HG03066 (cell line): ENCODE results near the gene PKHD1.
"Not testable (repeated sequence)": the region's sequence is repeated elsewhere in the genome, so short reads cannot be mapped to it uniquely, and the experiment has no call there.

Source experiments
- ATAC-seq: cut with Tn5 transposase; IDR thresholded peaks from one replicate; pipeline ENCODE4 v1.9.1; 2021; ENCODE audit warnings: low read depth; ENCODE audit not compliant: unreplicated experiment

PKHD1 gene

DNA sequence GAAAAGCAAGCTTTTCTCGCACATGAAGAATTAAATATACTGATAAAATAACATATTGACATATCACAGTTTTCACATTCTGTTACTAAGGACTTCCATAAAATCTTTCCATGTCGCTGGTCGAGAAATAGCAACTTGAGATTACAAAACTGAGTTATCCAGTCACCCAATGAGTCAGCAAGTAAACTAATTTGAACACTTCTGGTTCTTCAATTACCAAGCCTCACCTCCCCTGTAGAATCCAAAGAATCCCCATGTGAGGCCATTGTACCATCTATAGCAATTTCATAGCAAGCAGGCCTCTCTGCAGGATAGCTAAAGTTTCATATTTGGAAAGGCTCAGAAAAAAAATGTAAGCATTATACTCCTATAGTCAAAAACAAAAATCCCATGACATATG, 87.3 kb downstream of the PKHD1 start:
- ATAC-seq, result no peak

DNA sequence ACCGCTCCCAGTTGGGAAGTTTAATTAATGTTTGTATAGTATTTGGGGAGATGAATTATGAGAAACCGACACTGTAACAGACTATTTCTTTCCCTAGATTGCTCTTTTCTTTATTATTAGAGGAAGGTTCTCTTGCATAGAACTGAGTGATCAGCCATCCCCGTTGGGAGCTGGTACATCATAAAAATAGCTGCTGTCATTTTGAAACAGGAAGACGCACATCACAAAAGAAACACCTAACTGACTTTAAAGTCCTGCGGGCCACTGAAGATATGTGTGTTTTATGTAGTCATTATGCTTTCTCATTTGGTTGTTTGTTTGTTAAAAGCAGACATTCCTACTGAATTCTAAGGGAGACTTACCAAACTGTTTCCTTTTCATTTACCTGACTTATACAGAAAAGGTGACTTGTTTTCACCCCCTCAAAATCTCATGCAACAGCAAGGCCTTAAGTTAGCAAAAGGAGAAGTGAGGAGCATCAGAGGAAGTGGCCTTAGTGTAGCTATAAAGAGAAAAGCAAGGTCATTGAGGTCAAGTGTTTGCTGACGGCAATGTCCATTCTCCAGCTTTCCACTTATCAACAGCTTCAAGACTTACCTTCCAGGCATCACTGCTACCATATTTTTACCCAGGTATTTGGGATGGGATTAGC, 91.0 kb downstream of the PKHD1 start:
- ATAC-seq, result peak; percentile 96

DNA sequence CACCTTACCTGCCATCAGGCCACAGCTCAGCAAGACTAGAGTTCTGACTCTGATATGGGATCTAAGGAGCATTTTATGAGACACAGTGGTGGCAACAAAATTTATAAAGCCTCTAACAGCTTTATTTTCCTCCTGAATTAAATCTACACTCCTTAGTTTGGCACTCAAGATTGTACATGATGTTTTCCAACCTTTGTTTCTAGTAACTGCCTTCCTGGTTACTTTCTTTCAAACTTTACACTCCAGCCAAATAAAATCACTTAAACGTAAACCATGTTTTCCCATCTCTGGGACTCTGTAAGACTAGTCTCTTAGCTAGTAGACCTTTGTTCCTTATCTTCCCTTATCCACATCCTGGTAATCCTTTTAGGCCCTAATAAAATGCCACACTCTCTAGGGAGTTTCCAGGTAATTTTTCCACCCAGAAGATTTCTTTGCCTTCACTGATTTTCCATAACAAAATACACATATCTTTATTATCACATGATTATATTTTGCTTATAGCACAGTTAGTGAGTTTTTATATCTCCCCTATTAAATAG, 92.1 kb downstream of the PKHD1 start:
- no peak for ATAC-seq

DNA sequence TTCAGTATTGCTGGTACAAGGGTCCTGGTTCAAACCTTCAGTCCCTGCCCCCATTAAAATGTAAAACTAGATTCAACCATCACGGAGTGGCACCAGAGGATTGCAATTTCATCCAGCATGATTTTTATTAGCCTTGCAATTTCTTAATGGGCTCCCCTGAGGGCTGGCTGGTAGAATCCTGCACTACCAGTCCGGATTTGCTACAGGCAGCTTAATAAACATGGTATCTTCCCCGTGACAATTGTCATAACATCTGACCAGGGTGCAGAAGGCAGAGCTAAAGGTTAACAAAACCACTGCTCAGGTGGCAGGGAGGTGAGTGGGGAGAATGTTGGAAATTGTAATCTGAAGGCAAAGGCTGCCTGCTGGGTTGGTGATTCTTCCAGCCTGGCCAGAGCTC, 94.5 kb downstream of the PKHD1 start:
- no peak for ATAC-seq

DNA sequence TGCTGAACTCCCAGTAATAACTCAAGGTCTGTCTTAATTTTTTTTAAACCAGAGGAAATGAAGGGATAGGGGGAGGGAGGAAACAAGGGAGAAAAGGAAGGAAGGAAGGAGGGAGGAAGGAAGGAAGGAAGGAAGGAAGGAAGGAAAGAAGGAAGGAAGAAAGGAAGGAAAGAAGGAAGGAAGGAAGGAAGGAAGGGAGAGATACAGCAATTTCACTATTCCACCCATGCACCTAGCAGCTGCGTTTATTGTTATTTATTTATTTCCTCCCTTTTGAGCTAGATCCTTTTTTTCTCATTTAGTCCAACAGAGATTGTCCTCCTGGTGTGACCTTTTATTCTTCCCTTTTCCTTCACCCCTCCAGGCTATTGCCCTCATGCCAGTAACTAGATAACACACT, 97.6 kb downstream of the PKHD1 start:
- no peak for ATAC-seq

DNA sequence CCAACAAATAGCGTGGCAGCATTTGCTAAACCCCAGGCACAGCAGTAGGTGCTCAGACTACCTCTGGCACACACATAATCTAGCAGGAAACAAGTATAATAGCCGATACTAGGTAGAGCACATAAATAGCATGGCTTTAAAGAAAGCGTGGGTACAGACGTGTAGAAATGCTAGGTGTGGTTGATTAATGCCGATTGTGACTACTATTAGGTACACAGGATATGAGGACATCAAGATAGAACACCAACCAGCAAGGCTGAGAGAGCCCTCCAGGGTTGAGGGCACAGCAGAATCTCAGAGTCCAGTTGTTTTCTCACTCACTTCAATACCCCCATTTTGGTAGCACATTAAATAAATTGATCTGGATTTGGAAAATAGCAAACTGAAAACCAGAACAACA, 100.5 kb downstream of the PKHD1 start:
- ATAC-seq, result no peak

DNA sequence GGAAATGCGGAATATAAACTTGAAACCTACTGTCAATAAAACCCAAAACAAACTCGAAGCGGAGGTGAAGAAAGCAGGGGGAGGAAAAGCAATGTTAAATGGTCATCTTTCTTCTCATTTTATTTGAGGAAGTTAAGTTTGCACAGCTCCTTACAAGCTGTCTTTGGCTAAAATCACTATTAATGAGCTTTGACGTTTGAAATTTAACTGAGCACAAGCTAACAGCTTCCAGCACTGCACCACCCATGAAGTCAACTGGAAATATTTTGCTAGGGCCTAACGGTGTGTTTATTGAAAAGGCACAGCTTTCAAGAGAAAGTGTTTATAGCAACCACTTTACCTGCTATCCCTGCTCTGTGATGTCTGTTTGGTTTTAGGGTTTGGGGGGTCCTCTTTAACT, 103.8 kb downstream of the PKHD1 start:
- ATAC-seq, result no peak

DNA sequence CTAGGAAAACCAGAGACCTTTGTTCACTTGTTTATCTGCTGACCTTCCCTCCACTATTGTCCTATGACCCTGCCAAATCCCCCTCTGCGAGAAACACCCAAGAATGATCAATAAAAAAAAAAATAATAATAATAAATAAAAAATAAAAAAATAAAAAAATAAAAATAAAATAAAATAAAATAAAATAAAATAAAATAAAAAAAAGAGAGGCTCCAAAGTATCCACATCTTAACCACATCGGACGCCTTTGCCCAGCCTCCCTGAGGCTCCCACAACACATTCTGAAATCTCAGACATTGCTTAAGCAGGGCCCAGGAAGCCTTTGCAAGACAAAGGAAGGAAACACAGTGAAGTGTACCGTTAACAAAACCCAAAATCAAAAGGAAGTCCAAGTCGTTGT, 104.7 kb downstream of the PKHD1 start:
- ATAC-seq, result not testable (repeated sequence)

DNA sequence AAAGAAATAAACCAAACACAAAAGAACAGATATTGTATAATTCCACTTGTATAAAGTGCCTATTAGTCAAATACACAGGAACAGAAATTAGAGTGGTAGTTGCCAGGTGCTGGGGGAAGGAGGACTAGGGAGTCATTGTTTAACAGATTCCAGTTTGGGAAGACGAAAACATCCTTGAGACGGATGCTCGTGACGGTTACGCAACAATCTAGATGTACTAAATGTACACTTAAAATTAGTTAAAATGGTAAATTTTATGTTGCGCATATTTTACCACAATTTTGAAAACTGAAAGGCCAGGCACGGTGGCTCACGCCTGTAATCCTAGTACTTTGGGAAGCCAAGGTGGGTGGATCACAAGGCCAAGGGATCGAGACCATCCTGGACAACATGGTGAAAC, 111.0 kb downstream of the PKHD1 start:
- ATAC-seq, result no peak

DNA sequence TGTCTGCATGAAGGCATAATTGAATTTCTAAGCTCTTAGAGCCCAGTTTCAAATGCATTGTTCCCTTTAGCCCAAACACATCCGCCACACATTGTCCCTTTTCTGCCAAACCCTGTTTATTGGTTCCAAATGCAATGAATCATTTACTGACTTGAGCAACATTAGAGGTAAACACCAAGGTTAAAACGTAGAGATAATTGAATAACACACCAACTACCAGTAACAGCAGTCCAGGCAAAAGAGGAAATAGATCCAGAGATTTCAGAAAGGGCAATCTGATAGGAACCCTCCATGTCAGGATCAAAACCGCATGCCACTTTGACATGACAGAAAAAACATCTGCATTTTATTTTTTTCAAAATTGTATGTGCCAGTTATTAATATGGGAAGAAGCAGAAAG, 114.8 kb downstream of the PKHD1 start:
- no peak for ATAC-seq

DNA sequence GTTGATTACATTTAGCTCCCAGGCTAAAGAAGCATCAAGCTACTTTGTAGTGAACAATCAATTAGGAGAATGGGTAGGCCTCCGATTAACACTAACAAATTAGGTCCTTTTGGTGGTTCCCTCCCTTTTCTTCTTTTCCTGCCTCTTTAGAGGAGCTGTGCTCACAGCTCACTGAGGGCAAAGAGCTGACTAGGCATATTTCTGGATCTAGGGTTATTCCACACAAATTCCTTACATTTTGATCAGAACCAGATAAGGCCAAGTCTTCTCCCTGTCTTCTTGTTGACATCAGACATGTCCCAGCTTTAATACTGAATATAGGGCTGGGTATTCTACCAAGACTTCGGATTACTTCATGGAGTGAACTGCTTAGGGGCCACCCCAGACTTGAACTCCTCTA, 119.1 kb downstream of the PKHD1 start:
- no peak for ATAC-seq

DNA sequence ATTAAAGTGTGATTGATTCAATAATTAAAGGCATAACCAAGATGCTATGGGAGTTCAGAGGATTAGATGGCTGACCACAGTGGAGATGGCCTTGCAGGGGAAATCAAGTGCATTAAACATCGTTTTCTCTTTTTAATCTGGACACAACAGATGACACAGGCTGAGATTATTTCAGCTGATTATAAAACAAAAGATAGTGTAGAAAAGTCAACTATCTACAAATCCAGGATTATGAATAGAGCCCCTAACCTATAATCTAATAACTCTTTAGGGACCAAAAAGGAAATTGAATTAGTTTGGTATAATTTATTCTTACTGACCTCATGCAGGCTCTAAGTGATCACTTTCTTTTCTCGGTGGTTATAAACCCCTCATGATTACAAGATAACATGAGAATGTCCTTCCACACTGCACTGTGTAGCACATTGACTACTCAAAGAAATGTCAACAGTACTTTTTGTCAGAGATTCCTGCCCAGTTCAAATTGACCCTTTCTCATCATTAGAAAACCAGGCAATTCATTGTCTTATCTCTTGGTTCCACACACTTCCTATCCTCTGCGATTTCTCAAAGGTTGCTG, 122.1 kb downstream of the PKHD1 start:
- no peak for ATAC-seq

DNA sequence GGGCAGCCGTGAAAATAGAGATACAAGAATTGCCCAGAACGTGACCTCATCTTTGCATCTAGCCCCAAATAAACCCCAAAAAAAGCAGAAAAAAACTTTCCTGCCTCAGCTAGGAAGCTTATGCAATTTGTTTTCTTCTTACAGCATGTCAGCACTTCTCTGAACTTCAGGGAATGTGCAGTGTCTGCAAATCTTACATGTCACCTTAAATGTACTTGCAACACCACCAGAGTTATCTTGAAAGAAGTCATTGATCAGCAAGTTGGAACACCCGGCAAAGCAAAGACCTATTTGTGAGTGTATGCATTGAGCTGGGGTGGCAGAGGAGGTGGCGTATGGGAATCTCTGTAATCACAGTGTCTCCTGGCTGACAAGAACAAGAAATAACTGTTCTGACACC, 123.4 kb downstream of the PKHD1 start:
- ATAC-seq, result no peak

DNA sequence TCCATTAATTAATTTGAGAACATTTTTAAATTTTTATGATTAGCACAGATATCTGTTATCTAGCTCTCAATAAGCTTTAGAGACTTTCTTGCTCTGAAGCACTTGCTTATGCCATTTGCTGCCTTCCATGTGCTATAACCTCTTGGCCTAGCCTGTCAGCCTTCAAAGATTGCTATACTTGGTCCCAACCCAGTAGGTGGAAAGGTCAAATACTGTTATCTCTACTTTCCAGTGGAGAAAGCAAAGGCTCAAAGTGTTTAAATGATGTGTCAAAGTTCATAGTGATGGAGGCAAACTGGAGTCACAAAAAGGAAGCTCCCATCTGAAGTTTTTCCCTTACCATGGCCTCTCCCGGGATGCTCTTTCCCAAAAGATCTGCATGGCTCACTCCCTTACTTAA, 125.1 kb downstream of the PKHD1 start:
- ATAC-seq, result no peak

DNA sequence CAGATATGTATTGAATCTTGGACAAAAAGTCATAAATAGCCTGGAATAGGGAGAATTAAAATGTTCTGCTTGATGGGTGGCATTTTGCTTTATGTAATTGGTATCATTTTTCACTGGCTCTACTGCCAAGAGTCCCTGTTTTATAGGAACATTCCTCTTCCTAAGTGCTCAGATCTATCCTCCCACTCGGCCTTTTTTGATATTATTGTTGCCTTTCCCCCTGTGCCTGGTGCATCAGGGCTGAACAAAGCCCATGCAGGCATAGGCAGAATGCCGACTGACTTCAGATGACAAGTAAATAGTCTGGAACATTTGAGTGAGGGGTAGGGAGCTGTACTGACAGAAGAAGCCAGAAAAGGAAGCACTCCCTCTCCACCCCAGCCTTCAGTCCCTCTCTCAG, 127.0 kb downstream of the PKHD1 start:
- no peak for ATAC-seq

DNA sequence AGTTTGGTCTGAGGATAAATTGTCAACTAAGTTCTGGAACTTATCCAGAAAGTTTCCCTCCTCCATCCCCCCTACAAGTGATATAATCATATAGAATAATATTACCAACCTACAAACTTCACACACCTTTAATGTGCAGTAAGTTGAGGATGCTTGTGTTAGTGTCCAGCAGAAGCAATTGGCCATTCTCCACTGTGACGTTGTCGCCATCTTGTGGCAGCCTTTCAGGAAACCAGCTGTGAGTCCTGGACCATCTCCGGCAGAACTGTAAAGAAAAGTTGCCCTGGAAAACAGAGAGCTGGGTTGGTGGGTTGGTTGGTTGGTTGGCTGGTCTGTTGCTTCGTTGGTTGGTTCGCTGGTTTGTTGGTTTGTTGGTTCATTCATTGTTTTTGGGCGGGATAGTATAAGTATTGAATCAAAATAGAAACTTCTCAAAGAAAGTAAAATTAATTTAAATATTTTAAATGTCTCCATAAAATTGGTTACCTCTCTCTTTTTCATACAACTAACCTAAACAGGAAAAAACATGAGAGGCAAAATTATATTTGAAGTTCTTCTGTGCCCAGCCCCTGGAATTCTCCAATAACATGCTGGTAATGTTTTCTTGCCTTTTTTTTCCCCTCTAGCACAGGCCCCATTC, 127.5 kb downstream of the PKHD1 start:
- peak; percentile 76 for ATAC-seq

DNA sequence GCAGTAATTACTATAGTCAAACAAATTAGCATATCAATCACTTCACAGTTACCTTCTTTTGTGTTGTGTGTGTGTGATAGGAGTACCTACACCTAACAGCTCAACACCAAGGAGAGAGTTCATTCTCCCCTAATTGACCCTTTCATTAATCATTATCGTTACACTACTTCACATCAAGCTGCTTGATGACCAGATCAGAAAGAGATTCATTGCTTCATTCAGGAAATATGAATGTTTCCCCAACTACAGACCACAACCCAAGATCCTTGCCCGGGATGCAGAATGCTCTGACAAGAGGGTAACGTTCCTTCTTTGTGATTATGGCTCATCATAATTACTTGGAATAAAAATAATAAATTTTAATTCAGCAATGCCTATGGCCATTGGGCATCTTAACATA, 132.7 kb downstream of the PKHD1 start:
- ATAC-seq, result no peak

DNA sequence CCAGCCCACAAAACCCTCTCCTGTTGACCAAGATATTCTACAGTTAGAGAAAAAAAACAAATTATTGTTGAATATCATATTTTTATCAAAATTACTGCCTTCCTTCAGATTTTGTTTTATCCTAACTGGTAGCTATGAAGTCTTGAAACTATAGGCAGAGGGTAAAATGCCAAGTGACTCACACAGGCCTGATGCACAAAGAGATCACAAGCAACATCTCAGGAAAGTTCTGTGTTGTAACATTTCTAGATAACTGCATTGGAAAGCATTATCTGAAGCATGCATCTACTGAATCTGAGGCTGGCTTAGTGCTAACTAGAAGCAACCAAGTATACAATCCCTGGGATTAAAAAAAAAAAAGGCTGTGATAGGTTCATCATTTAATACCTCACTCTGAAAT, 134.2 kb downstream of the PKHD1 start:
- no peak for ATAC-seq

DNA sequence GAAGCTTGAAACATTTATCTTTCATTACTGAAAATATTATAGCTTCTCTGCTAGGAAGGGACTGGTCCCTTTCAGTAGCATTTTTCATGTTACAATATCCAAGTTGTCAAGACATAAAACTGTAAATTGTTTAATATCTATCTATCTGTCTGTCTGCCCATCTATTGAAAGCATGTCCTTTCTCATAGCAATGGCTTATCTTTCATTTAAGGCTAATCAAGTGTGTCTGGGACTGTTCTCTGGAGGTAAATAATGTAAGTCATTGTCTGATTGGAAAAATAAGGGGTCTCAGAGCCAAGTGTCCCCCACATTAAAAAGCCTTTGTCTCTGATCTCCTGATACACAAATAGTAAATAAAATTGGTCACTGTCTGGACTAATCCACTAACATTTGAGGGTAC, 135.5 kb downstream of the PKHD1 start:
- no peak for ATAC-seq

DNA sequence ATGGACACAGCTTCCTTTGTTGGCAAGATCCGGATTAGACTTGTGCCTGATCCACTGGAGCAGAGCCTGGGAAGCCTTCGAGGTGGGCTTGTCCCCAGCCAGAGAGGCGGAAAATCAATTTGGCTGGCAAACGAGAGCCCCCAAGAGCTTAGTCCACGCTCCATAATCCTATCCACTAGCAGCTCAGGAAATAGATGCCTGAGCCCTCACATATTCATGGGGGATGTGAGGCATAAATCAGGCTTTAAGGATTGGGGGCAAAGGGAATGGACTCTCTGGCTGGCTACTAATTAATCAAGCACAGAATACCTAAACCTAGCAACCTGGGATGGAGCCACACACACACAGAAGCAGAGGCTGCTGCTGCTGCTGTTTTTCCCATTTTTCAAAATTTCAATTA, 137.9 kb downstream of the PKHD1 start:
- ATAC-seq, result no peak

DNA sequence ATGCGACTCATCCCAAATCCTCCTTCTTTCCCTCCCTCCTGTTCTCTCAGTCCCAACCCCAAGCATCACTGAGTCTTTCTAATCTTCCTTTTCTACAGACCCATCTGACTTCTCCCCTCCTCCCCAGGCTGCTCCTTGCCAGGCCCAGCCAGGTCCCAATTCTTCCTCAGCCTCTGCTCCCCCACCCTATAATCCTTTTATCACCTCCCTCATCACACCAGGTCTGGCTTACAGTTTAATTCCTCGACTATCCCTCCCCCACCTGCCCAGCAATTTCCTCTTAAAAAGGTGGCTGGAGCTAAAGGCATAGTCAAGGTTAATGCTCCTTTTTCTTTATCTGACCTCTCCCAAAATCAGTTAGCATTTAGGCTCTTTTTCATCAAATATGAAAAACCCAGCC, 147.7 kb downstream of the PKHD1 start:
- ATAC-seq, result not testable (repeated sequence)
